Stimulated activated CD4-positive, alpha-beta T cell treated with anti-CD3 and anti-CD28 coated beads, Interleukin-1b, Interleukin-23, amount 100 ng/mL, for 4 hours (primary cell): ENCODE results near the gene NRGN.
A peak's percentile ranks its signal among the peaks of the same experiment; 100 is the strongest.
"Not testable (repeated sequence)": the region's sequence is repeated elsewhere in the genome, so short reads cannot be mapped to it uniquely, and the experiment has no call there.

Experiments
- DNase-seq, 2 donors: peaks; one replicate each; pipeline ENCODE4 v3.0.0-alpha.2; 2020; ENCODE audit warnings: low read depth in 2 of 2

The NRGN gene

GRCh38 chr11:124757320-124757719, 17.6 kb downstream of the NRGN start:
- no peak for DNase-seq

DNA sequence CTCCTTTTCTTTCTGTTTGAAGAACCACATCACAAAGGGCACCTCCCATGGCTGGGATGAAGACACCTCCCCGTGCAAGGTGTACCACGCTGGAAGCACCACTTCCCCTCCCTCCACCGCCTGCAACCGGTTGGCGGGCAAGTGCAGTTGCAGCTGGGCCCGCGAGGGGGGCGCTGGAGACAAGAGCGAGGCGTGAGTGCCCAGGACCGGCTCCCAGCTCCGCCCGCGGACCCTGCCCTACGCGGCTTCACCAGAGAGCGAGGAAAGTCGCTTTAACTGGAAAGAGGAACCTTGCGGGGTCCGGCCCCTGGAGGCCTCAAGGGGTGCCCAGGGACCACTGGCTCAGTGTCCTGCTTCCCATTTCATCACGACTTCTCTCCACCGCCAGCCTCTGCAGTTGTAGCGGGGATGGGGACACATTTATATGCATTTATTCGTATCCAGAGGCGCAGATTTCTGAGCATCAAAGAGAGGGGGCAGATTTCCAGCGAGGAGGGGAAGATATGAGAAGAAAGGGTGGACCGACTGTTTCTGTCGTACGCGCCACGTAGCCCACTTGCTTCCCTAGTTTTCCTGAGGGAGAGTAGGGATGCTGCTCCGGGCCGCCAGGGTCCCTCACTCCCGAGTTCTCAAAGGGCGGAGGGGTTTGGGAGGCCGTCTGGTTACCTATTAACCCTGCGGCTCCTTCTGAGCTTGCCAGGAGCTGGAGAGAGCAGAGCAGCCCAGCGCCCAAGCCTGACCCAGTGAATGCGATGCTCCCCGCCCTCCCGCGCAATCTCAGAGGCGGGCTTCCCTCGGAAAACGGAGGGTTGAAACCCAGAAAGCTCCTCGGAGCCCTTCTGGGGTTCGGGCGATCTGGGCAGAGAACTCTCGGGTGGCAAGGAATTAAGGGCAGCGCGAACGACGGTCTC, 18.9 kb downstream of the NRGN start:
- peak; percentile 43 to 59 for DNase-seq

GRCh38 chr11:124759266-124760204, 19.8 kb downstream of the NRGN start:
- no peak for DNase-seq

- DNase-seq, result no peak
Measured at GRCh38 chr11:124760205-124760652, 20.5 kb downstream of the NRGN start.

- DNase-seq, result no peak
Measured at GRCh38 chr11:124760806-124761205, 21.1 kb downstream of the NRGN start.

GRCh38 chr11:124761301-124762104, 21.8 kb downstream of the NRGN start:
- DNase-seq, result no peak

DNA sequence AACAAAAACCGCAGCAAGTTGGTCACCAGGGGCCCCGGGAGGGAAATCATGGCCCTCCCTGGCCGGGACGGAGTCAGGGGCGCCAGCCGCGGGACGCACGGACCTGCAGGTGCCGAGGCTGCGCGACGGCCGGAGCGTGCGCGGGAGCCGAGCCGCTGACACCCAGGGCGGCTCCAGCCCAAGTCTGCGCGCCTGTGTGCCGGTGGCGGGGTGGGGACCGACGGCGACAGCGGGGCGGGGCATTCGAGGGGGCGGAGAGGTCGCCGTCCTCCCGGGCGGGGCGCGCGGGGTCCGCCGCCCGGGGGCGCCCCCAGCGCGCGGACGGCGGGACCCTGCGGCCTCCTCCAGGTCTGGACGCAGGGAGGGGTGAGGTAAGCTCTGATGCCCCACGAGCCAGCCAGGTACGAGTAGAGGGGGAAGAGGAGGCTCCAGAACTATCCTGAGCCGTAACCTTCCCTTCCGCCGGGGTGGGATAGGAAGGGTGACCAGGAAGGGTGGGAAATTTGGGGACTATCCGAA, 22.4 kb downstream of the NRGN start, which contains the start of gene ESAM:
Gene ESAM, minus strand, starts transcription at position 186 of the 519 bp plus-strand sequence. Its CDS starts 136 bp downstream, at position 50.
- DNase-seq, result peak; percentile 56 to 61

GRCh38 chr11:124762624-124763155, 22.9 kb downstream of the NRGN start:
- peak in 1 of 2 donors; percentile 26 for DNase-seq

GRCh38 chr11:124763156-124763947, 23.6 kb downstream of the NRGN start:
- DNase-seq, result peak; percentile 82 to 85

DNA sequence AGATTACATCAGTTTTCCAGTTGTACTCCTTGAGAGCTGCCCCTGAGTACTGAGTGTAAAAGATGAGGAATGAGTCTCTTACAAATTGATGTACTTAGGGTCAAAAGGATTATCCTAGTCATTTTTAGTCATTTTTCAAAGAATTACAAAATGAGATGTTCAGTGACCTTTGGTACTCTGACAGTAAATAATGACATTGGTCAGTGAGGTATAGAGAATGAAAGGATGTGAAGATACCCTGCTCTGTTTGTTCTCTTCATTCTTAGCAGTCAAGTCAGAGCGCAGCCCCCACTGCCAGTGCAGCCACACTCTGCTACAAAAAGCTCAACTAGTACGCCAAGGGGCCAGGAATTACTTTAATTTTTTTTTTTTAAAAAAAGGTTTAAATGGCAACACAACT, 26.4 kb downstream of the NRGN start:
- no peak for DNase-seq

GRCh38 chr11:124768914-124769313, 29.2 kb downstream of the NRGN start:
- DNase-seq, result no peak

DNA sequence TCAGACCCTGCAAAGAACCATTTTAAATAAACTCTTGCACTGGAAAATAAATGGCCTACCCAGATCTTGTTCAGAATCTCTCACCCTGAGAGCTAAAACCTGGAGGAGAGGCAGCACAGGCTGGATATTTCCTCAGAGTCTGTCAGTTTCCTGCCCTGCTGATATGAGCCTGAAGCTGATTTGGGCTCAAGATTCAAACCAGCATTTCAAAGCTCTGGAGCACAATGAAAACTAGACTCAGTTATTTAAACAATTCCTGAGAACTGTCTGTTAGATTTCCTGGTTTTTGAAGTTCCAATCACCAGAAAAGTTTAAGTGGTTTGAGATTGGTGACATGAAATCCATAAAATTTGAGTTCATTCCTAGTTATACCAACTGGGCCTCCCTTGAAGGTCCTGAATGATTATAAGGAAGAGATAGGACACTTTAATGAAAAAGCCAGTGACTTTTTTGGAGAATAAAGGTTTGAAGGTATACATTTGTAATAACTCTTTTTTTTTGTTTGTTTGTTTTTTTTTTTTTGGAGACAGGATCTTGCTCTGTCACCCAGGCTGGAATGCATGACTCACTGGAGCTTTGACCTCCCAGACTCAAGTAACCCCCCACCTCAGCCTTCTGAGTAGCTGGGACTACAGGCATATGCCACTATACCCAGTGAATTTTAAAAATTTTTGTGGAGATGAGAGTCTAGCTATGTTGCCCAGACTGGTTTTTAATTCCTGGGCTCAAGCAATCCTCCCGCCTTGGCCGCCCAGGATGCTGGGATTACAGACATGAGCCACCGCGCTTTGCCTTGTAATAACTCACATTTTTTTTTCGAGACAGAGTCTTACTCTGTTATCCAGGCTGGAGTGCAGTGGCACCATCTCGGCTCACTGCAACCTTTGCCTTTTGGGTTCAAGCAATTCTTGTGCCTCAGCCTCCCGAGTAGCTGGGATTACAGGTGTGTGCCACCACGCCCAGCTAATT, 30.3 kb downstream of the NRGN start:
- no peak for DNase-seq

DNA sequence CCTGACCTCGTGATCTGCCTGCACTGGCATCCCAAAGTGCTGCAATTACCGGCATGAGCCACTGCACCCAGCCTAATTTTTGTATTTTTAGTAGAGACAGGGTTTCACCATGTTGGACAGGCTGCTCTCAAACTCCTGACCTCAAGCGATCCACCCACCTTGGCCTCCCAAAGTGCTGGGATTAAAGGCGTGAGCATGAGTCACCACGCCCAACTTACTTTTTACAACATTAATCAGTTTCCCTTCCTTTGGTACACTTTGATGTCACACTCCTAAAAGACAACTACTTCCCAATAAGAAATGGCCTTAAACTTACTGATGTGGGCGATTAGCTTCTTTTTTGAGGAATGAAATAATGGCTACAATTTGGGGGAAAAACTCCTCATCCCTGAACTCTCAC, 31.2 kb downstream of the NRGN start:
- not testable (repeated sequence) for DNase-seq

- no peak for DNase-seq
Measured at GRCh38 chr11:124776865-124777645, 37.3 kb downstream of the NRGN start.

DNA sequence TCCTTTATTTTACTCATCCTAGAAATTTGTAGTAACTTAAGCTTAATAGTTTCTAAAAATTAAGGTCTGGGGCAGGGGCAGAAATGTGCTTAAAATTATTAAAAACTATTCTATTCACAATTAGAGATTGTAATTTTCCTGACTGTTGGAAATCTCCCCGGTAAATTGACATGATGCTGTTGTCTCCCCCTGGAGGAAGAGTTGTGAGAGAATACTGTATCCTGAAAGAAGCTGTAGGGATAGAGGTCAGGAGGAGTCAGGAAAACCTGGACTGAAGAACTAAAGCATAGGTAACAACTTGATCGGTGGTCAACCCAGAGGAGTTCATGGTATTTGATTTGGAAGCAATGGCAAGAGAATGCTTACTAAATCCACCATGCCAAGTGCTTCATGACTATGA, 38.5 kb downstream of the NRGN start:
- no peak for DNase-seq

- no peak for DNase-seq
Measured at GRCh38 chr11:124779568-124779967, 39.8 kb downstream of the NRGN start.

GRCh38 chr11:124783002-124783401, 43.3 kb downstream of the NRGN start:
- no peak for DNase-seq

- no peak for DNase-seq
Measured at GRCh38 chr11:124784051-124784450, 44.3 kb downstream of the NRGN start.
